Tibial nerve (tissue), 4 donors: ENCODE measurements around the gene GANAB. TPM values are rescaled to one million over a fixed set of nuclear protein-coding genes. Genes with fewer than 3 reads are reported as not detected.

Experiments used
- DNase-seq, 2 donors: peaks; one replicate each; pipeline ENCODE4 v3.0.0-alpha.2; 2019; ENCODE audit warnings: low spot score in 2 of 2
- H3K27ac ChIP-seq, 4 donors: fragments of 200-600 bp; sonication (generic) in 3 of 4; one replicate each; pipeline ENCODE4 v1.5.1; 2017 to 2019; ENCODE audit warnings: mild to moderate bottlenecking in 1 of 4
- H3K27me3 ChIP-seq, 2 donors: fragments of 200-600 bp; sonication (generic) in 1 of 2; one replicate each; pipeline versions ENCODE4 v1.5.1 to v1.6.0; 2017 to 2019
- H3K36me3 ChIP-seq, 3 donors: fragments of 200-600 bp; sonication (generic); one replicate each; pipeline ENCODE4 v1.5.1; 2018 to 2019
- H3K4me1 ChIP-seq, 4 donors: fragments of 200-600 bp; sonication (generic) in 3 of 4; one replicate each; pipeline ENCODE4 v1.5.1; 2017 to 2019
- H3K4me3 ChIP-seq, 4 donors: fragments of 200-600 bp; sonication (generic) in 3 of 4; one replicate each; pipeline ENCODE4 v1.5.1; 2017 to 2019; ENCODE audit warnings: mild to moderate bottlenecking in 1 of 4, moderate library complexity in 1 of 4
- H3K9me3 ChIP-seq, 4 donors: fragments of 200-600 bp; sonication (generic) in 3 of 4; one replicate each; pipeline ENCODE4 v1.5.1; 2017 to 2019
- CTCF ChIP-seq, 5 experiments: fragments of 200-600 bp in 3 of 5; fragments of 450-650 bp in 2 of 5; sonication (generic) in 3 of 5; IDR thresholded peaks; one replicate each; pipeline ENCODE4 v1.5.1; 2016 to 2019; ENCODE audit warnings: antibody characterized with exemption in 5 of 5, mild to moderate bottlenecking in 3 of 5, moderate library complexity in 2 of 5
- EP300 ChIP-seq, 2 donors: sonication (generic); formaldehyde crosslinking; IDR thresholded peaks; one replicate each; pipeline ENCODE4 v1.6.1; 2017; ENCODE audit warnings: antibody characterized with exemption in 2 of 2, mild to moderate bottlenecking in 1 of 2
- POLR2A ChIP-seq, 2 donors: fragments of 450-650 bp; IDR thresholded peaks; one replicate each; pipeline ENCODE4 v1.6.1; 2017; ENCODE audit warnings: antibody characterized with exemption in 2 of 2, mild to moderate bottlenecking in 2 of 2, moderate library complexity in 2 of 2
- WGBS, 2 donors: methylation state at CpG; one replicate each; pipeline ENCODE4 v1.1.5; 2018; 5-methylcytosine and 5-hydroxymethylcytosine counted together
- total RNA-seq, 4 donors: library from RNA; depleted of rRNA; stranded (reverse); fragments of >200 nt; gene quantifications; one replicate each; pipeline ENCODE4 v1.1.0, GENCODE V29; 2016

GANAB gene
- total RNA-seq, 4 donors from 2014 or later: 107 to 150 (median 121) TPM

GRCh38 chr11:62603776-62604299 is 42.6 kb downstream of the GANAB start:
- peak overlapping the region; percentile 79 to 99 (median 98) for H3K27ac ChIP-seq
- no peaks in the 10 kb centered on the region for H3K27me3 ChIP-seq
- peaks cover 0 to 51% (median 0%) of the 10 kb centered on the region in 3 donors for H3K36me3 ChIP-seq
- H3K4me1 ChIP-seq: peaks cover 0 to 55% (median 21%) of the 10 kb centered on the region in 4 donors
- TF ChIP-seq POLR2A (IDR thresholded peaks at IDR 0.05) (no peak), EP300 (IDR thresholded peaks at IDR 0.05) (no peak), CTCF (IDR thresholded peaks at IDR 0.05) (no peak)
- H3K4me3 ChIP-seq: no peak overlapping the region
- 92 to 93% methylated on average over 8 of the region's 8 CpGs for WGBS, 2 donors
- DNase-seq: no peak
- no peaks in the 10 kb centered on the region for H3K9me3 ChIP-seq

DNA sequence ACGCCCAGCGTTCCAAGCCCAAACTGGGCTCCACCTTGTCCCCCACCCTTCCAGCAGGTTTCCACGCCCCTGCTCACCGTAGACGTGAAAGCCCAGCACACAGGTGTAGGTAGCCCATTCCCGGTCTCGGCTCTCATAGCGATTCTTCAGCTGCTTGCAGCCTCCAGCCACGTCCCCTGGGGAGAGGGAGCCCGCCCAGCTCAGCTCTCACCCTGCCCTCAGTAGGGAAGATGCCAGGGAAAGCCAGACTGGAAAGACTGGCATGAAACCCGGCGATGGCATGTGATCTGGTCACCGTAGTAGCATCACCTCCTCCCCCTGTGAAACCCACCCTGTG is 43.4 kb downstream of the GANAB start:
- peak overlapping the region; percentile 79 to 99 (median 98) for H3K27ac ChIP-seq
- peak overlapping the region; percentile 79 to 99 (median 85) for H3K4me3 ChIP-seq
- WGBS, 2 donors: 45 to 60% methylated on average over 11 to 12 of the region's 13 CpGs
- H3K36me3 ChIP-seq: peaks cover 0 to 47% (median 4%) of the 10 kb centered on the region in 3 donors
- no peak for DNase-seq
- H3K4me1 ChIP-seq: peaks cover 4 to 63% (median 28%) of the 10 kb centered on the region in 4 donors
- H3K9me3 ChIP-seq: no peaks in the 10 kb centered on the region
- H3K27me3 ChIP-seq: no peaks in the 10 kb centered on the region
- no peak for TF ChIP-seq POLR2A (IDR thresholded peaks at IDR 0.05)

DNA sequence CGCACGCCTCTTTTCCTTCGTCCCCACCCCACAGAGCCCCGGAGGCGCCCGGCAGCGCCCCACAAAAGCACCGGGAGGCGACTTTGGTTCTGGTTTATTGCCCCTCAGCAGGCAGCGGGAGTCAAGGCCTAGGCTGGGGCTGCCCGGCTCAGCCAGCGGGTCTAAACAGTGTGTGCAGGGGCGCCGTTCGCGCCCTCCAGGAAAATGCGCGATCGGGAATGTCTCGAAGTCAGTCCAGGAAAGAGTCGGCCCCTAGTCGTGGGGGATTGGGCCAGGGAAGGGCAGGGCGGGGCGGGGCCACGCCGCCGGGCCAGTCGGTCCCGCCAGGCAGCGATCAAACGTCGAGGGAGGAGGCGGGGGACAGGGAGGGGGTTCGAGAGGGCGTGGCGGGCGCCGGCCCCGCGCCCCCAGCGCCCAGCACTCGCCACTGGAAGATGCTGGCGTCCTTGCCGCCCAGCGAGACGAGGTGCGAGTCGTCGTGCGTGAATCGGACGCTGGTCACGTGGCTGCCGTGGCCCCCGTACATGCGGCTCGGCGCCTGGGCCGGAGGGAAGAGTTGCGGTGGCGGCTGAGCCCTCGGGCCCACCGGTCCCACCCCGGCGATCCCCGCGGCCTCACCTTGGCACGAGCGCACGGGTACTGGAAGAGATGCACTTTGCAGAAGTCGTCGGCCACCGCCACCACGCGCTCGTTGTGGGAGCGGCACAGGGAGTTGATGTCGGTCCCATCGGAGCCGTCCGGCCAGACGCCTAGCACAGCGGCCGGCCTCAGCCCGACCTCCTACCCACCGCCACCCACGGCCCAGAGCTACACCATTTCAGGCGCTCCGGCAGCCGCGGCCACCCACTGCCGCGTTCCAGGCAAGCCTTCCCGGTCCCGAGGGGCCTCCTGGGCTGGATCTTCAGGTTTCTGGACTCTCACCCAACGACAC is 44.0 kb downstream of the GANAB start:
- WGBS, 2 donors: 3 to 5% methylated on average over 47 to 61 of the region's 96 CpGs
- no peaks in the 10 kb centered on the region for H3K9me3 ChIP-seq
- no peaks in the 10 kb centered on the region for H3K27me3 ChIP-seq
- H3K27ac ChIP-seq: peak overlapping the region; percentile 79 to 99 (median 98)
- peak overlapping the region; percentile 79 to 99 (median 85) for H3K4me3 ChIP-seq
- peaks cover 4 to 63% (median 28%) of the 10 kb centered on the region in 4 donors for H3K4me1 ChIP-seq
- peaks cover 0 to 47% (median 8%) of the 10 kb centered on the region in 3 donors for H3K36me3 ChIP-seq
- peak; percentile 55 to 62 for DNase-seq
- TF ChIP-seq POLR2A (IDR thresholded peaks at IDR 0.05) (peak in 1 of 2 donors; percentile 56), CTCF (IDR thresholded peaks at IDR 0.05) (peak in 3 of 5 experiments; percentile 15 to 66 (median 19)), EP300 (IDR thresholded peaks at IDR 0.05) (peak in 1 of 2 donors; percentile 79)

DNA sequence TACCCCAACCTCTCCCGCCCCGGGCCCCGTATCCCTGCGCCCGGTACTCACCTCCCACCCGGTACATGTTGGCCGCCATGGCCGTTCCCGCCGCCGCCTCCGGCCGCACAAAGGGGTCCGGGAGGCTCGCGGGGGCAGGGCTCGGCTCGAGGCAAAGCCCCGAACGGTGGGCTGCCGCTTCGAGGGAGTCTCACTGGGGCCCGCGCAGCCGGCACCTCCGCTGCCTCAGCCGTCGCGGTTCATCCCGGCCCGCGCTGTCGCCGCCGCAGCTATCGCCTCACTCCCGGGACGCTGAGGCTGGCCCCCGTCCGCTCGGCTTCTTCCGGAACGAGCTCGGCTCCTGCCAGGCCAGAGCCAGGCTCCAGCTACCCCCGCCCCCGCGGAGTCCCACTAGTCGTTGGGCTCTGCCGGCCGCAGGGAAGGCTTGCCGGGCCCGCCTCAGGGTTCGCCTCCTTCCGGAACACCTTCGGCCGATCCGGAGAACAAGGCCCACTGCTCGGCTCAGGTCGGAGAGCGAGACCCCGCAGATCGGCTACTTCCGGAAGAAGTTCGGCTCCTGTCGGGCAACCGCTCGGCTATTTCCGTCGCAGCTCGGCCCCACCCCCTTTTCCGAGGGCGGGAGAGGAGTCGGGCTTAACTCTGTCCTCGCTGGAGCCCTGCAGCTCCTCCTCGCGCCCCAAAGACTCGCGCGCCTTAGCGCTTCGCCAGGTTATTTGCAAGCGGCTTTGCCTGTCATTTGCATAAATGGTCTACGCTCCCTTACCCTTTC is 44.9 kb downstream of the GANAB start, which contains the start of gene MTA2:
MTA2 (minus strand) TSS at position 494 of the 769 bp plus-strand sequence; CDS start at position 79, 415 bp downstream.
- Histone ChIP-seq H3K4me1 (peaks cover 4 to 68% (median 28%) of the 10 kb centered on the region in 4 donors), H3K27me3 (no peaks in the 10 kb centered on the region), H3K4me3 (peak within 1 kb of the TSS; percentile 79 to 99 (median 85)), H3K36me3 (peaks cover 1 to 47% (median 8%) of the 10 kb centered on the region in 3 donors), H3K9me3 (no peaks in the 10 kb centered on the region), H3K27ac (peak within 1 kb of the TSS; percentile 79 to 99 (median 98))
- 0 to 1% methylated on average over 27 to 43 of the region's 83 CpGs for WGBS, 2 donors
- peak; percentile 97 to 98 for DNase-seq
- TF ChIP-seq CTCF (IDR thresholded peaks at IDR 0.05): peak in 1 of 5 experiments; percentile 22
- TF ChIP-seq POLR2A (IDR thresholded peaks at IDR 0.05): peak; percentile 60 to 75
- peak; percentile 31 to 85 for TF ChIP-seq EP300 (IDR thresholded peaks at IDR 0.05)

DNA sequence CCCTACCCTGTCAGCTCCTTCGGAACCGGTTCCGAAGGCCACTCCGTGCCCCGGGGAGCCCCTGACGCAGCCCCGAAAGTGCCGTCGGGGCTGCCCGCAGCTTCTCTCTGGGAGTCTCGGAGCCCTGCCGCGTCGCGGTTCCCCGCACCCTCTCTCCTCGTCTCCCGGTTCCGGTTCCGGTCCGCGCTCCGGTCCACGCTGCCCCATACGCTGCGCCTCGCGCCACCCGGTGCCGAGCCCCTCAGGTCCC is 45.4 kb downstream of the GANAB start:
- H3K27ac ChIP-seq: peak overlapping the region; percentile 79 to 99 (median 98)
- peaks cover 5 to 47% (median 11%) of the 10 kb centered on the region in 3 donors for H3K36me3 ChIP-seq
- H3K9me3 ChIP-seq: no peaks in the 10 kb centered on the region
- H3K27me3 ChIP-seq: no peaks in the 10 kb centered on the region
- H3K4me3 ChIP-seq: peak overlapping the region; percentile 79 to 99 (median 85)
- WGBS, 2 donors: 1% methylated on average over 23 of the region's 30 CpGs; no CpG with 5 or more reads in 1 of the 2 donors
- TF ChIP-seq CTCF (IDR thresholded peaks at IDR 0.05) (no peak), EP300 (IDR thresholded peaks at IDR 0.05) (no peak), POLR2A (IDR thresholded peaks at IDR 0.05) (no peak)
- H3K4me1 ChIP-seq: peaks cover 4 to 68% (median 28%) of the 10 kb centered on the region in 4 donors
- DNase-seq: no peak
